HG03139 (cell line): ENCODE measurements around the gene CRYZL1.
"Not testable (repeated sequence)": the region's sequence is repeated elsewhere in the genome, so short reads cannot be mapped to it uniquely, and the experiment has no call there.

ENCODE experiments used
- ATAC-seq: cut with Tn5 transposase; IDR thresholded peaks from one replicate; pipeline ENCODE4 v1.9.1; 2021; ENCODE audit not compliant: unreplicated experiment

Gene CRYZL1

DNA sequence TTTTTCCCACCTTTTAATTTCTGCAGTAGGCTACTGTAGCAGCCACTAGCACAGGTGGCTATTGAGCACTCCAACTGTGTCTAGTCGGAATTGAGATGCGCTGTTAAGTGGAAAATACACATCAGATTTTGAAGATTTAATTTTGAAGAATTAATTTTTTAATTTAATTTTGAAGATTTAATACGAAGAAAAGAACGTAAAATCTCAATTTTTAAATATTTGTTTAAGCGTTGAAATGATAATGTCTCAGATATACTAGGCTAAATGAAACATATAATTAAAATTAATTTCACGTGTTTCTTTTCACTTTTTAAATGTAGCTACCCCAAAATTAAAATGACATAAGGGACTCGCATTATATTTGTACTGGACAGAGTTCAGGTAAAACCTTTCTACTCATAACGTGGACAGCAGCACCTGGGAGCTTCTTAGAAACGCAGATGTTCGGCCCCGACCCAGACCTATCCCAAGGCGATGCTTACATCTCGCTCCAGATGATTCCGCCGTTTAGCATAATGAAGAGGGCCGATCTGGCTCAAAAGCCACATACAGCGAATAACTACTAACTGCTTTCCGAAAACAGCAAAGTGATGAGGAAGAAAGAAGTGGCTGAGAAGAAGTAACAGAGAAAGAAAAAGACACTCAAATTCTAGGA is 717 bp downstream of the CRYZL1 start:
- no peak for ATAC-seq

DNA sequence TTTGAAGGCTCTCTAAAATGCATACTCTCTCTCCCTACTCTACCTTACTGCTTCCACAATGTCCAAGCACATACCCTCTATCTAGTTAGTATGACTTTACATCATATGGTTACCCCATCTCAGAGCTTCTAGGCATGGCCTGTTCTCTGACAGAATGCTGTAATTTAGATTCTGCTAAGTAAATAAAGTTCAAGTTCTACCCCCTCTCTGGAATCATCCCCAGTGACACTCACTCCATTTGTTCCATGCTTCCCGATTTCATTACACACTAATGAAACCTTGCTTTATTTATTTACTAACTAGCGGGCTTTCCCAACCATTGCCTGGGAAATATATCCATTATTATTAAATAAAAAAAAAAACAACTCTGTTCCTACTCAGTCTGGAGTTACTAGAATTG is 7.3 kb downstream of the CRYZL1 start:
- ATAC-seq = no peak

DNA sequence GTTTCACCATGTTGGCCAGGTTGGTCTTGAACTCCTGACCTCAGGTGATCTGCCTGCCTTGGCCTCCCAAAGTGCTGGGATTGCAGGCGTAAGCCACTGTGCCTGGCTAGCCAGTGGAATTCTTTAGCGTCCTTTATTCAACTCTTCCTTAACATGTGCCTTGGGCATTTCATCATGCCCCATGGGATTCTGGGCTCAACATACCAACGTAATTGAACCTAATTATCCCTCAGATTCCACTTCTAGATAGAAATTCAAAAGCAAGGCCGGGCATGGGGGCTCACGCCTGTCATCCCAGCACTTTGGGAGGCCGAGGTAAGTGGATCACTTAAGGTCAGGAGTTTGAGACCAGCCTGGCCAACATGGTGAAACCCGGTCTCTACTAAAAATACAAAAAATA is 15.4 kb downstream of the CRYZL1 start:
- ATAC-seq = not testable (repeated sequence)

DNA sequence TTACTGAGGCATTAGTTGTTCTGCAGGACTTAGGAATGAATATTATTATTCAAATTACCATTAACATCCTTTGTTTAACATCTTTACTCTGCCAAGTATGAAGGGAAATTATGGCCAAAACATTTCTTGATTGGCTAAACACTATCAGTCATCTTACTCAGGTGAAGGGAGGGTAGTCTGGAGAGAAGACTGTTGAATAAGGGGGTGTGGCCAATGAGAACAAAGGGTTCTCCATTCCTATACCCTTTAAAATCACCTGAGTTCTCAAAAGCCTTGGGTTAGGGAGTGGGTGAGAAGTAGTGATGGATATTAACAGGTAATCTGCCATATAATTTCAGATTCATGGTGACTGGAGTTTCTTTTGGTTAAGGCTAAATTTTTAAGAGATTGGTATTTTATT is 19.3 kb downstream of the CRYZL1 start:
- no peak for ATAC-seq

DNA sequence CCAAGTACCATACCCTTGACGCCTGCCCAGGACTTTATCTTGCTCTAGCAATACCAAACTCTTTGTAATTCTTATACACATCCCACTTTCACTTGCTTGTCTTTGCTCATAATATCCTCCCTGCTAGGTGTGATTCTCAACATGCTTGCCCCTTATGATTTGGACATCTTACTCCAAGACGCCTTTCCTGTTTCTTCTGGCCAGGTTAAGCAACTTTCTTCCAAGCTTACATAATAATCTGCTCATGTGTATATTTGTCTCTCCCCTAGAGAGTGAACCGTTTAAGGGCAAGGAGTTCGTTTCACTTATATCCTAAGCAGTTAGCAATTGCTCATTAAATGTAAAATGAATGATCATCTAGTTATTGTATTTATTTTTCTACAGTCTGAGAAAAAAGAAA is 21.8 kb downstream of the CRYZL1 start:
- ATAC-seq = no peak

DNA sequence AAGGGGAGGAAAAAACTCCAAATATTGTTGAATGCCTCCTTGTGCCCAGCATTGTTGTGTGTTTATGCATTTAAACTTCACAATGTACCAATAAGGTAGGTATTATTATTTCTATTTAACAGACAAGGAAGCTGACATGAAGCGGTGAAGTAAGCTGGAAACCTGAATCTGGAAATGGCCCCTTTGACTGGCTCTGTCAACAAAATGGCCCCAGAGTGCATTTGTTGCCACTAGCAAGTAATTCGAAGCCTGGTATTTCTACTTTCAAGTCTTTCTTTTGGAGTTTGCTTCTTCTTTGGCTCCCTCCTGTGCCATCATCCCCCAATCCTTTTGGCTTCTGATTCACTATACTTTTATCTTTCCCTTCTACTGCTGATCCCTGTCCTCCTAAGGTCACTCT is 23.1 kb downstream of the CRYZL1 start:
- no peak for ATAC-seq

DNA sequence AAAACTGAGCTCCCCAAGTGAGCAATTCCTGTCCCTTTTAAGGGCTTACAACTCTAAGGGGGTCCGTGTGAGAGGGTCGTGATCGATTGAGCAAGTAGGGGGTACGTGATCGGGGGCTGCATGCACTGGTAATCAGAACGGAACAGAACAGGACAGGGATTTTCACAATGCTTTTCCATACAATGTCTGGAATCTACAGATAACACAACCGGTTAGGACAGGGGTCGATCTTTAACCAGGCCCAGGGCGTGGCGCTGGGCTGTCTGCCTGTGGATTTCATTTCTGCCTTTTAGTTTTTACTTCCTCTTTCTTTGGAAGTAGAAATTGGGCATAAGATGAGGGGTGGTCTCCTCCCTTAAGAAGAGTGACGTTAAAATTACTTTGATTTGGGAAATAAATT is 24.0 kb downstream of the CRYZL1 start:
- ATAC-seq = not testable (repeated sequence)

DNA sequence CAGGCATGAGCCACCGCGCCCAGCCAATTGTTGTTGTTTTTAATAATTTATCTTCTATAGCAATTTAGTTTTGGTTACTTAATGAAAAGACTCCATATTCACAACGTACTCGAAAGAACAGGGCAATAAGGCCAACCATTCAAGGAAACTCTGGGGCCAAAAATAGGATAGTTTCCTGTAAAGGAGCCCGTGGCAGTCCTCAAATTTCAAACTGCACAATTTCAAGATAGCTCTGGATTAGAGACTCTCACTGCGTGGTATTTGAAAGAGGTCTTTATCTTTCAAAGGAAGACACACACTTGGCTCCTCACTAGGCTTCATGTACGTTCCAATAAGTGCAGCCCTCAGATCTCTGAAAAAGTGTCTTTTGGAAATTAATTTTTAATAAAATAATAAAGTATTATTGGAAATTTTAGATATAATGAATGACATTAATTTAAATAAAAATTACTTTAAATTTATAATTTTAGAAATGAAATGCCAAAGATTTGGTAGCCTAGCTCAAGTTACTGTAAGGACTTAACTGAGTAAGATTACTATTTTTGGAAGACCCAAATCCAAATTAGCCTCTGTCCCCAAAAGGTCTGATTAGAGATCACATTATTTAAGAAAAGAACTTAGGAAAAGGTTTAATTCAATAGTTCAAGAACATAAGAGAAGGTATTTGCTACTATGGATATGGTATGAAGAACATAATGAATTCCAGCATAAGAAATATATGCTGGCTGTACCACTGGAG is 30.4 kb downstream of the CRYZL1 start:
- ATAC-seq = no peak

DNA sequence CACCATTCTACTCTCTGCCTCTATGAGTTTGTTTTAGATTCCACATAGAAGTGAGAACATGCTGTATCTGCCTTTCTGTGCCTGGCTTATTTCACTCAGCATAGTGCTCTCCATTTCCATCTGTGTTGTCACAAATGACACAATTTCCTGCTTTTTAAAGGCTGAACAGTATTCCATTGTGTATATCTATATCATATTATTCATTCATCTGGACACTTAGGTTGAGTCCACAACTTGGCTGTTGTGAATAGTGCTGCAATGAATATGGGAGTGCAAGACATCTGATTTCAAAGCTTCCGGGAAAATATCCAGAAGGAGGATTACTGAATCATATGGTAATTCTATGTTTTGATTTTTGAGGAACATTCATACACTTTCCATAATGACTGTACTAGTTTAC is 33.0 kb downstream of the CRYZL1 start:
- ATAC-seq = no peak

DNA sequence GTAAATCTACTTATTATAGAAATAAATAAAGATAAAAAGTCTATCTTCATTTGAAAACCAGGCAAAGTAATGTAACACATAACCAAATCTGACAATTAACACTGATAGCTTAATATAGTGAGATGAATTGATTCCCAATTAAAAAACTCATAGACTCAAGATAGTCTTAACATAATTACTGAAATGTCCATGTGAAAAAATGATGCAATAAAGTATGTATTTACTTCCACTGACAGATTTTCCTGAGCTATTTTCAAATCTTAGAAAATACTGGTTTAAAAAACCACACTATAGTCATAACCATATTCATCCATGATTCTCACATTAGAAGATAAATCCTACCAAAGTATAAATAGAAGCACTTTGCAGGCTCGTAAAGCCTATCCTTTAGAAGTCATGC is 43.5 kb downstream of the CRYZL1 start:
- ATAC-seq = no peak

DNA sequence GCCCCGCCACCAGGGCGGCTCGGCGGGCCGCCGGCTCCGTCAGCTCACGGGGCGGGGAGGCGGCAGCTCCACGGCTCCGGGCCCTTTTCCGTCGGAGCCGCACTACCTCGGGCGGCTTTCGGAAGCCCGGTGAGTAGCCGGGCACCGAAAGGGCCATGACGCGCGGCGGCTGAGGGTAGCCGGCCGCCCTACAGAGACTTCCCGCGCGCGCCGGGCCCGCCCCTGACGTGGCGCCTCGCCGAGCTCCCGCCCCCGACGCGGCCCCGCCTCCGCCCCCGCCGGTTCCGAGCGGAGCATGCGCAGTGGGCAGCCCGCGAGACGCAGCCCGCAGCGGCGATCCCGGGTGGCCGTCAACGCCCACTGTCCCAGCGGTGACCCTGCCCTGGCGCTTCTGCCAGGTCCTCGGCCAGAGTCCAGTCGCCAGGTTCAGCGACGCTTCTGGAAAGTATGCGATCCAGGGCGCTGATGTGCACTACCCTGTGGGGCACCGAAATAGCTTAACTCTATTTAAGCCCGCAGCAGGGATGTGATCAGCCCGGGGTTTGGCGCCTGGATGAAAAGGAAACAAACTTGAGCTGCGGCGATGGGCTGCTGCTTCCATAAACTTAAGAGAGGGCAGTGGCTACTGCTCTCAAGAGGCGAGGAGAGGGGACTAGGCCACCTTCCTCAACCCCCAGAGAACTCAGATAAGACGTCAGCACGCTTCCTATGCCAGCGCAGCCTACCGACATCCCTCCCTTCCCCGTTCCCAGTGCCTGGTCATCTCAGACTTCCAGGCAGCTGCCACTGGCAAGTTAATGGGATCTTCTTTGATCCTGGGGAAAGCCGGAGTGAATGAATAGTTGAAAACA is 52.8 kb downstream of the CRYZL1 start, which contains the start of gene DONSON:
Gene DONSON, minus strand, starts transcription at position 200 of the 851 bp plus-strand sequence. Its CDS starts 43 bp downstream, at position 157.
- peak; percentile 87 for ATAC-seq

DNA sequence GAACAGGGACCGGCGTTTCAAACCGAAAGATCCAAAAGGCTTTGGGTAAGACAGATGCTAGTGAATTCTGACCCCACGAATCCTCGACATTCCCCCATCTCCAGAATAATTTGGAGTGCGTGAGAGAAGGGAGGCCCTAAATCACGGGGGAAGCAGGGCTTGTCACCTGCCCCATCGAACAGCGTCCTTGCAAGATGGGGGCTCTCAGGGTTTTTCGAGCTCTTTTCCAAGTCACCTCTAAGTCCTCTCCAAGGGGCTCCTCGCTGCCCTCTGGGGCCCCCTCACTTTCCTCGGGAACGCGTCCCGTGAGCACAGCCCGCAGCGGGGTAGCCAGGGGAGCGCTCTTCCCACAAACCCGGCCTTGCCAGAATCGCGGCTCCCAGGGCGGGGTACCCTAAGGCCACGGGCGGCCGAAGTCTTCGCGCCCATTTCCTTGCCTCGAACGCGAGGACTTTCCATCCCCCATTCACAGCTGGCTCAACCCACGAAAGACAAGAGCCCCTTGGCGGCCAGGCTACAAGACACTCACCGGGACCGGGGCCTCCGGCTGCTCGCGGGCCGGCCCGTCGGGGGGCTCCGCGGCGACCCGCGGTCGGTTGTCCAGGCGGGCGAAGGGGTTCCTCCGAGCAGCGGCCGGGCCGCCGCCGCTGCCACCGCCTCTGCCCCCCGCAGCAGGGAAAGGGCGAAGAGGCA is 53.6 kb downstream of the CRYZL1 start:
- peak; percentile 31 for ATAC-seq

DNA sequence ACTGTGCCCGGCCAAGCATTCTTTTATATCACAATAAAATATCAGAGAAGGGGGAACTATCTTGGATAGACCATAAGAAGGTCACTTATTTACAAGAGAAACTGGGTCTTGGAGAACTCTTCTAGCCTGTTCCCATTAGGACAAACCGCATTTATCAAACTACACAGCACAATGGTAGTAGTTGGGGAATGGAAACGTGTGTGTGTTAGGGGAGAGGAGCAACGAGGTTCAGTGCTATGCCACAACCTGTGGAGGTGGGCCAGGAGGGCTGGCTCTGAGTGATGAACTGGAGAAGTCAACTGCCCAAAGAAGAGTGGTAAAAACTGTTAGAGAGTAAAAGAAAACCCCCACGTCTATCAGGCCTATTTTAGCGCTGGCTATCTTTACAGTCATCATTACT is 54.6 kb downstream of the CRYZL1 start:
- ATAC-seq = no peak

DNA sequence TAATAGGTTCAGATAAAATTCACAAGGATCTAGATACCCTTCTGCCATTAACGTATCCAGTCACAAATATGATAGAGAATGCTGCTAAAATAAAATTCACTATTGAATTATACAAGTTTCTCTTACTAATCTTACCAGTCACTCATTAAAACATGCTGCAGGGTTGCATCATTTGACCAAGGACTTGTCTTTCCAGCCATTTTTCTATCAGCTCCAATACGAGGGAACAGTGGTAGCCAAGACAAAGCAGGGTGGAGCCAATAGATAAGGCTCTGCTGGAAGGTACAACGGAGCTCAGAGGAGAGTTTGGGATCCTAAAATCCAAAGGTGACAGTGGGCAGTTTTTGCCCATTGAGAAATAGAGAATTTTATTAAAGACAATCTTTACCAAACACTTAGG is 57.1 kb downstream of the CRYZL1 start:
- no peak for ATAC-seq

DNA sequence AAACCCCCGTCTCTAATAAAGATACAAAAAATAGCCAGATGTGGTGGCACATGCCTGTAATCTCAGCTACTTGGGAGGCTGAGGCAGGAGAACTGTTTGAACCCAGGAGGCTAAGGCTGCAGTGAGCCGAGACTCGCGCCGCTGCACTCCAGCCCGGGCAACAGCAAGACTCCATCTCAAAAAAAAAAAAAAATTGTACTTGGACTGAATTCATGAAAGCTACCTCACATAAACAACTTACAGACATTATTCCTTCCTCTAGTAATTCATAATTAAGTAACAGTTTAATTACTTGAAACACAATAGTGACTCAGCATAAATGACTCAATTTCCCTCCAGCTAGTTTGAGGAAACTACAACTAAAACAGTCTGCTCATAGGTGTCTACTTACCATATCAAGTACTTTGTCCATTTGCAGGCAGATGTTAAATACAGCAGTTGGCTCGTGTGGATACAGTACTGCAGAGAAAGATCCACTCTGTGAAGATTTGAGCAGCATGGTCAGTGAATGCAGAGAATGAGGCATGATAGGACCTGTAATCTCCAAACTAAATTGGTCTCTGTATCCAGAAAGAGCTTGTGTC is 62.5 kb downstream of the CRYZL1 start:
- ATAC-seq = no peak

DNA sequence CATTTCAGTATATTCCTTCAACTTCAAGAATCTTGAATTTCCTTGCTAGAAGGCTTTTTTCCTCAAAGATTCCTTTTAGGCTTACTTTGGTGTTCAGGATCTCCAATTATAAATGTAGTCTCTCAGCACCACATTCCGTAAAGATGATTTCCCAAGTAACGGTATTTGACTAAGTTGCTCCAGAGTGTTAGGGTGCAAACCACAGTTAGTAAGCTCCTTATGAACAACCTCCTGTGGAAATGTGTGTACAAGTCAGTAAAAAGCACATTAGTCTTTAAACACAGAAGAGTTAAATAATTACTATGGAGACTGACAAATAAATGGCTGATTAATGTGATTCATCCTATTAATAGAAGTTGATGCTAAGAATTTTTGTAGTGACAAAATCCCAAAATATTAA is 63.3 kb downstream of the CRYZL1 start:
- no peak for ATAC-seq

DNA sequence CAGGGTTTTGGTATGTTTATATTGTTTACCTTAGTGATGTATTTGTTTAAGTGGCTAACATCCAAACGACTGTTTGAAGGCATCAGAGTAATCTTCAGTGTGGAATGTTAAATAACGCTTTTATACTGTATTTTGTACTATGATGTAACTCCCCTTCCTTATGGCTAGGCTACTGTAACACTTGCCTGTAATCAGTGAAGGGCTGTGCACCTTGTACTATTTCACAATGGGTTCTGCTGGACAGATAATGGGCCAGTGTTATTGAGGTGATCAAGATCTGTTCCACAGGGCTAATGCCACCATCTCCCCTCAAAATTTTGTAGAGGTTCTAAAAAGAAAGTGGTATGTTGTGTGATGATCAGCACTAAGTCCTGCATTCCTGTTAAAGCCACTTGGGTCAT is 64.8 kb downstream of the CRYZL1 start:
- ATAC-seq = not testable (repeated sequence)

DNA sequence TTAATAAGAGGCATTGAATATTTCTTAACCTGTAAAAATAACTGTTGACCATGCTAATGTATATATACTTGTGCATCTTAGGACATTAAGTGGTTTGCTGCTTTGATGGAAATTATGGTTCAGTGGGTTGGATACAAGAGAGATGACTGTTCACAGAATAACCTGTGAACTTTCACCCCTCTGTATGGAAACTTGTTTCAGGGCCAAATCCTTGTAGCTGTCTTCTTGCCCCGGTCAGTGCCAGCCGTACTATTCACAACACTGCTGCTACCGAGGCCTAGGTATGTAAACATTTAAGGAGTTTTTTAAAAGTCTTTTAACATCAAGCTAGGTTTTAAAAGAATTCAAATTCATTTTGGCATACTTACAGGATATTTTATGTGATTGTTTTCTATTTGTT is 69.2 kb downstream of the CRYZL1 start:
- no peak for ATAC-seq

DNA sequence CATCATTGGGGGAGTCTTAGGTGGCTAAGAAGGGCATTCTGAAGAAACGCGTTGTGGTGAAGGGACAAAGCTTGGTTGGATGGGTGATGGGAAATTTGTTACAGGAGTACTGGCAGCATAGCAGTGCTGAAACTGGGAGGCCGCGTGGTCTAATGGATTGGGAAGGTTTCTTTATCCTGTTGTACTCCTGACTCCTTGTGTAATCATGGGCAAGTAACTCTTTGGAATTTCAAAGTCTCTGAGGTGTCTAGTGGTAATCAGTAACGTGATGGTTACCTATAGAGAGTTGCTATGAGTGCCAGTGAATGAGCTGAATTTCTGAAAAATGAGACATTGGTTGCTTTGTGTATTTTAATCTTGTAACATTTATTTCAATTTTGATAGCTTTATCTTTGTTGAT is 71.5 kb downstream of the CRYZL1 start:
- ATAC-seq = no peak

DNA sequence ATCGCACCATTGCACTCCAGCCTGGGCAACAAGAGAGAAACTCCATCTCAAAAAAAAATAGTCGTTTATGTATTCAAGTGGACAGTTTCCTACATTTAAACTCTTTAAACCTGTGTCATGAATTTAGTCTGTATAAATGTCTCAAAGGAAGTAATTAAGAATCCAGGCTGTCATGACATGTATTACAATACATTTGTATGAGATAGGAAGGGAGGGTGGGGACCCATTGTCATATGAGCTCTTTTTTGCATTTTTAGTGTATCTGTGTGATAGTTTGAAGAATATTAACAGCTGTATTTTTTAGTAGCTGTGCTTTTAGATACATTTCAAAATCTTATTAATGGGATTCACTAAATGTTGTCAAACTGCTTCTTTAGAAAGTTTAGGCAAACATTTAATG is 73.1 kb downstream of the CRYZL1 start:
- ATAC-seq = no peak

DNA sequence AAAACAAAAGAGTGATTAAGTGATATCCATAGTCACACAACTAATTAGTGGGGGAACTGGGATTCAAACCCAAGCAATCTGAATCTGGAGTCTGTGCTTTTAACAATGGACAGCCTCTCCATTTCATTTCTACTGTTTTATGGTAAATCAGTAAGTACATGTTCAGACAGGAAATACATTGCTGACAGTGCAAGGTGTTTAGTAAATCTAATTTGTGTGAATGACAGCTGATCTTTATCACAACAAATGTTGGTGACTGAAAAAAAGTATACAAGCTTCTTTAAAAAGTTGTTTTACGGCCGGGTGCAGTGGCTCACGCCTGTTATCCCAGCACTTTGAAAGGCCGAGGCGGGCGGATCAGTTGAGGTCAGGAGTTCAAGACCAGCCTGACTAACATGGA is 73.6 kb downstream of the CRYZL1 start:
- ATAC-seq = no peak
